Loucy (cell line): ENCODE measurements around the gene ZNF318.
"Not testable (repeated sequence)": the region's sequence is repeated elsewhere in the genome, so short reads cannot be mapped to it uniquely, and the experiment has no call there.

Experiments used
- H2AFZ ChIP-seq: fragments of 200-600 bp; sonication (generic); 2 replicates; pipeline ENCODE4 v1.6.0; 2016; ENCODE audit warnings: antibody characterized with exemption, mild to moderate bottlenecking, low read length, moderate library complexity
- H3F3A ChIP-seq: fragments of 200-600 bp; 2 replicates; pipeline ENCODE4 v1.6.0; 2016; ENCODE audit warnings: antibody characterized with exemption, low read depth, mild to moderate bottlenecking
- H3K27me3 ChIP-seq: fragments of 200-600 bp; sonication (generic); 2 replicates; pipeline ENCODE4 v1.6.1; 2014; ENCODE audit warnings: low read length, mild to moderate bottlenecking; ENCODE audit not compliant: insufficient read depth, poor library complexity, severe bottlenecking
- H3K36me3 ChIP-seq: fragments of 200-600 bp; sonication (generic); 2 replicates; pipeline ENCODE4 v1.6.1; 2016; ENCODE audit warnings: low read length; ENCODE audit not compliant: insufficient read depth
- H3K4me1 ChIP-seq: fragments of 200-600 bp; sonication (generic); 2 replicates; pipeline ENCODE4 v1.5.1; 2014; ENCODE audit warnings: low read length, mild to moderate bottlenecking; ENCODE audit not compliant: insufficient read depth, poor library complexity, severe bottlenecking
- H3K4me2 ChIP-seq: fragments of 200-600 bp; sonication (generic); 2 replicates; pipeline ENCODE4 v1.6.0; 2014; ENCODE audit warnings: antibody characterized with exemption, low read length, low read depth, mild to moderate bottlenecking; ENCODE audit not compliant: poor library complexity, severe bottlenecking
- H3K4me3 ChIP-seq: fragments of 200-600 bp; sonication (generic); 2 replicates; pipeline ENCODE4 v1.5.1; 2014; ENCODE audit warnings: low read length, mild to moderate bottlenecking, mixed read lengths; ENCODE audit not compliant: poor library complexity, severe bottlenecking
- H3K79me2 ChIP-seq: fragments of 200-600 bp; sonication (generic); 2 replicates; pipeline ENCODE4 v1.6.1; 2014; ENCODE audit warnings: low read length; ENCODE audit not compliant: insufficient read depth
- H3K9ac ChIP-seq: fragments of 200-600 bp; sonication (generic); 2 replicates; pipeline ENCODE4 v1.6.0; 2014; ENCODE audit warnings: mild to moderate bottlenecking, low read depth, low read length, moderate library complexity; ENCODE audit not compliant: poor library complexity, severe bottlenecking
- H3K9me2 ChIP-seq: fragments of 200-600 bp; sonication (generic); replicated peaks from 2 replicates; pipeline ENCODE4 v1.6.1; 2016; ENCODE audit warnings: low read depth, low read length, mixed read lengths
- H3K9me3 ChIP-seq: fragments of 200-600 bp; sonication (generic); 2 replicates; pipeline ENCODE4 v1.6.1; 2014; ENCODE audit warnings: mild to moderate bottlenecking, antibody characterized with exemption, low read length, low read depth; ENCODE audit not compliant: insufficient read depth
- H4K20me1 ChIP-seq: fragments of 200-600 bp; sonication (generic); 2 replicates; pipeline ENCODE4 v1.6.0; 2014; ENCODE audit warnings: antibody characterized with exemption, low read length, mild to moderate bottlenecking; ENCODE audit not compliant: insufficient read depth, poor library complexity, severe bottlenecking
- EZH2phosphoT487 ChIP-seq: fragments of 200-600 bp; IDR thresholded peaks from 2 replicates; pipeline ENCODE4 v1.6.1; 2018; ENCODE audit warnings: antibody characterized with exemption, mild to moderate bottlenecking, moderate library complexity, borderline replicate concordance
- TF ChIP-seq, protein P1 (sequence below): fragments of 200-600 bp; sonication (generic); conservative IDR thresholded peaks from 2 replicates; pipeline ENCODE4 v1.5.1; 2014; ENCODE audit warnings: mild to moderate bottlenecking, antibody characterized with exemption, low read length

Gene ZNF318

DNA sequence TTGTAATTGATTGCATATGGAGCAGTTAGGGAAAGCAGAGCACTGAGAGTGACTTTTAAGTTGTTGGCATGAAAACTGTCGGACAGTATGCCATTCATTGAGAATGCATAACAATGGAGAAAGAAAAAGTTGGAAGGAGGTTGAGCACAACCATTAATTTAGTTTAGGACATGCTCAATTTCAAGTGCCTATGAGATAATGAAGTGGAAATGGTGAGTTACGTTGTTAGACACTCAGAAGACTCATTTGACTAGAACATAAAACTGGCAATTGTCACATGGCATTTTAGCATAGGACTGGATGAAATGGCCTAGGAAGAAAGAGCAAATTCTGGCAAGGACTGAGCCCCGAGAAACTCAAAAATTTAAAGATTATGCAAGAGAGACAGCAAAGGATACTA lies 22.0 kb downstream of the ZNF318 start:
- H2AFZ ChIP-seq = no peak overlapping the region
- no peak overlapping the region for H3K4me2 ChIP-seq
- no peaks in the 10 kb centered on the region for H3F3A ChIP-seq
- H3K9me2 ChIP-seq = no peaks in the 10 kb centered on the region
- H3K79me2 ChIP-seq = no peaks in the 10 kb centered on the region
- no peaks in the 10 kb centered on the region for H3K4me1 ChIP-seq
- H3K9ac ChIP-seq = no peak overlapping the region
- TF ChIP-seq EZH2phosphoT487 = no peak
- TF ChIP-seq, protein P1, sequence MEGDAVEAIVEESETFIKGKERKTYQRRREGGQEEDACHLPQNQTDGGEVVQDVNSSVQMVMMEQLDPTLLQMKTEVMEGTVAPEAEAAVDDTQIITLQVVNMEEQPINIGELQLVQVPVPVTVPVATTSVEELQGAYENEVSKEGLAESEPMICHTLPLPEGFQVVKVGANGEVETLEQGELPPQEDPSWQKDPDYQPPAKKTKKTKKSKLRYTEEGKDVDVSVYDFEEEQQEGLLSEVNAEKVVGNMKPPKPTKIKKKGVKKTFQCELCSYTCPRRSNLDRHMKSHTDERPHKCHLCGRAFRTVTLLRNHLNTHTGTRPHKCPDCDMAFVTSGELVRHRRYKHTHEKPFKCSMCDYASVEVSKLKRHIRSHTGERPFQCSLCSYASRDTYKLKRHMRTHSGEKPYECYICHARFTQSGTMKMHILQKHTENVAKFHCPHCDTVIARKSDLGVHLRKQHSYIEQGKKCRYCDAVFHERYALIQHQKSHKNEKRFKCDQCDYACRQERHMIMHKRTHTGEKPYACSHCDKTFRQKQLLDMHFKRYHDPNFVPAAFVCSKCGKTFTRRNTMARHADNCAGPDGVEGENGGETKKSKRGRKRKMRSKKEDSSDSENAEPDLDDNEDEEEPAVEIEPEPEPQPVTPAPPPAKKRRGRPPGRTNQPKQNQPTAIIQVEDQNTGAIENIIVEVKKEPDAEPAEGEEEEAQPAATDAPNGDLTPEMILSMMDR = no peak
- H3K36me3 ChIP-seq = peaks cover 43% of the 10 kb centered on the region; the same call in 1 of the 2 replicates
- no peaks in the 10 kb centered on the region for H4K20me1 ChIP-seq
- H3K9me3 ChIP-seq = no peaks in the 10 kb centered on the region
- H3K27me3 ChIP-seq = no peaks in the 10 kb centered on the region
- no peak overlapping the region for H3K4me3 ChIP-seq

DNA sequence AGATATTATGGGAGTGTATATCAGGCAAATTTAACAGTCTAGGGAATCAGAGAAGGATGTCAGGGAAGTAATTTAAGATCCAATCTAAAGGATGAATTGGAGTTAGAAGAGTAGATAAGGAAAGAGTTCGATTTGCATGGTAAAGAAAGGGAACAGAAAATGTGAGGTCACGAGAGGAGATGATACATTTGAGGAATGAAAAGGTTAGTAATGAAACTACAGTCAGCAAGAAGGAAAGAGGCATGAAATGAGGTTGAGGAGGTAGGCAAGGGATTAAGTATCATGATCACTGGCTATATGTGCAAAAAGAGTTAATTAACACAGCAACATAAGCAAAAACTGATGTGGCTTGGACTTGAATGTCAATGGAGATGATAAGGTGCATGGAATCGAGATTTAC lies 22.4 kb downstream of the ZNF318 start:
- Histone ChIP-seq H3K4me3 (no peak overlapping the region), H3K9me2 (no peaks in the 10 kb centered on the region), H3K27me3 (no peaks in the 10 kb centered on the region), H3K9me3 (no peaks in the 10 kb centered on the region), H3K79me2 (no peaks in the 10 kb centered on the region), H3F3A (no peaks in the 10 kb centered on the region), H3K4me2 (no peak overlapping the region), H2AFZ (no peak overlapping the region), H4K20me1 (no peaks in the 10 kb centered on the region), H3K36me3 (peaks cover 48% of the 10 kb centered on the region; the same call in 1 of the 2 replicates), H3K4me1 (no peaks in the 10 kb centered on the region), H3K9ac (no peak overlapping the region)
- TF ChIP-seq, protein P1 = no peak
- no peak for TF ChIP-seq EZH2phosphoT487

DNA sequence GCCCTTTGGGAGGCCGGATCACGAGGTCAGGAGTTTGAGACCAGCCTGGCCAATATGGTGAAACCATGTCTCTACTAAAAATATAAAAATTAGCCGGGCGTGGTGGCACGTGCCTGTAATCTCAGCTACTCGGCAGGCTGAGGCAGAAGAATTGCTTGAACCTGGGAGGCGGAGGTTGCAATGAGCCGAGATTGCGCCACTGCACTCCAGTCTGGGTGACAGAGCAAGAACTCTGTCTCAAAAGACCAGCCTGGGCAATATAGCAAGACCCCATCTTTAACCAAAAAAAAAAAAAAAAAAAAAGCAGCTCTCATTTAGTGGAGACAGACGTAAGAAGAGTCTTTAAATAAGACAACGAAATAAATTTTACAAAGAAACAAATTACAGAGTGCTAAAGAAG lies 23.2 kb downstream of the ZNF318 start:
- H3K4me3 ChIP-seq, H3K4me2 ChIP-seq, H3K4me1 ChIP-seq, H3F3A ChIP-seq, H4K20me1 ChIP-seq, H2AFZ ChIP-seq, H3K9me2 ChIP-seq, H3K27me3 ChIP-seq, H3K9me3 ChIP-seq, H3K9ac ChIP-seq, H3K79me2 ChIP-seq: not testable (repeated sequence)
- peaks cover 55% of the 10 kb centered on the region; the same call in 1 of the 2 replicates for H3K36me3 ChIP-seq

DNA sequence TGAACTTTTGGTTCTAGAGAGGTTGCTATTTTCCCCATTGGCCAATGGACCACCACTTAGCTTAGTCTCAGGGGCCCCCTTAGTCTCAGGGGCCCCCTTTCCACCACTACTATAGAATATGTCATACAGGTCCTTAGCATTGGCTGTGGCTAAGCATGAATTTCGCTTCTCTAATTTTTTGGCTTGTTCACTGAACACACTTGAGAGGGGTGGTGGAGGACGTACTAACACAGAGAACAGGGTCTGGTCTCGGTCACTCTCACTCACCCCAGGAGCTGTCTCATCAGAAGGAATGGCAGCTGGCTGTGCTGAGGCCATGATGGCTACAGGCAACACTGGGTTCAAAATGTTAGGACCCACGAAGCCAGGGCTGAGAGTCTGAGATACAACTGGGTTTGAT lies 30.3 kb downstream of the ZNF318 start:
- TF ChIP-seq EZH2phosphoT487 = no peak
- TF ChIP-seq, protein P1 = no peak
- Histone ChIP-seq H3K4me1 (no peaks in the 10 kb centered on the region), H3K4me2 (no peak overlapping the region), H3F3A (no peaks in the 10 kb centered on the region), H3K9ac (no peak overlapping the region), H3K4me3 (no peak overlapping the region), H3K79me2 (no peaks in the 10 kb centered on the region), H3K9me3 (no peaks in the 10 kb centered on the region), H4K20me1 (no peaks in the 10 kb centered on the region), H2AFZ (no peak overlapping the region), H3K9me2 (no peaks in the 10 kb centered on the region), H3K36me3 (peaks cover 66% of the 10 kb centered on the region; the same call in 1 of the 2 replicates), H3K27me3 (no peaks in the 10 kb centered on the region)
